A549 (cell line): ENCODE results near the gene SPATA17.

Source experiments
- NR3C1 ChIP-seq: fragments of >200 bp; sonication (Bioruptor Twin); formaldehyde crosslinking; IDR thresholded peaks from 3 replicates; pipeline ENCODE4 v1.6.1; 2017
- POLR2A ChIP-seq: IDR thresholded peaks from 2 replicates; pipeline ENCODE4 v1.6.1; 2012; ENCODE audit warnings: mild to moderate bottlenecking, low read length
- RFX5 ChIP-seq: fragments of 450-650 bp; IDR thresholded peaks from 2 replicates; pipeline ENCODE4 v1.7.1; 2014; ENCODE audit warnings: antibody characterized with exemption, mild to moderate bottlenecking, moderate library complexity
- TF ChIP-seq, protein P1 (sequence below): fragments of >200 bp; sonication (Bioruptor Twin); formaldehyde crosslinking; IDR thresholded peaks from 3 replicates; pipeline ENCODE4 v1.5.1; 2016

DNA sequence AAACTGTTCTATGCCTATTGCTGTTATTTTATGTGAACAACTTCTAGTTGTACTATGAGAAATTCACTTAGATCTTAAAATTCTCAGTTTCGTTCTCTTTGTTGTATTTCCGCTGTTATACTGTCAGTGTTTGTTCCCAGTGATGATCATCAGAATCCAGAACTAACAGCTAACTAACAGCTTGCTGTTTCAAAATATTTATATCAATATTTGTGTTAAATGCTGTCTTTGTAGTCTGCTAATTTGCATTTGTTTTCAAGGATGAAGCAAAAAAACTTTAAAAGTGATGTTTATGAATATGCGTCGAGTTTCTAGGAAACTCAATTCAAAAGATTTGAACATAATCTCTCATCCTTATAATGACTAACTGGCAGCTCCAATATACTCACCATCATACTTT lies 84.5 kb downstream of the SPATA17 start:
- TF ChIP-seq, protein P1, sequence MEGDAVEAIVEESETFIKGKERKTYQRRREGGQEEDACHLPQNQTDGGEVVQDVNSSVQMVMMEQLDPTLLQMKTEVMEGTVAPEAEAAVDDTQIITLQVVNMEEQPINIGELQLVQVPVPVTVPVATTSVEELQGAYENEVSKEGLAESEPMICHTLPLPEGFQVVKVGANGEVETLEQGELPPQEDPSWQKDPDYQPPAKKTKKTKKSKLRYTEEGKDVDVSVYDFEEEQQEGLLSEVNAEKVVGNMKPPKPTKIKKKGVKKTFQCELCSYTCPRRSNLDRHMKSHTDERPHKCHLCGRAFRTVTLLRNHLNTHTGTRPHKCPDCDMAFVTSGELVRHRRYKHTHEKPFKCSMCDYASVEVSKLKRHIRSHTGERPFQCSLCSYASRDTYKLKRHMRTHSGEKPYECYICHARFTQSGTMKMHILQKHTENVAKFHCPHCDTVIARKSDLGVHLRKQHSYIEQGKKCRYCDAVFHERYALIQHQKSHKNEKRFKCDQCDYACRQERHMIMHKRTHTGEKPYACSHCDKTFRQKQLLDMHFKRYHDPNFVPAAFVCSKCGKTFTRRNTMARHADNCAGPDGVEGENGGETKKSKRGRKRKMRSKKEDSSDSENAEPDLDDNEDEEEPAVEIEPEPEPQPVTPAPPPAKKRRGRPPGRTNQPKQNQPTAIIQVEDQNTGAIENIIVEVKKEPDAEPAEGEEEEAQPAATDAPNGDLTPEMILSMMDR = no peak
- TF ChIP-seq POLR2A (no peak), RFX5 (no peak), NR3C1 (no peak)
